AG04450 (cell line): ENCODE measurements around the gene RGS4. TPM values are rescaled to one million over a fixed set of nuclear protein-coding genes. Genes with fewer than 3 reads are reported as not detected.

Experiments
- CTCF ChIA-PET: fragments of 300-600, 350-600 bp; formaldehyde crosslinking; extraction: SDS; loops from one replicate; lab custom pipeline; 2022; ENCODE audit warnings: antibody characterized with exemption, inconsistent platforms; lab: Charles Lee
- POLR2A ChIA-PET: fragments of 350-600 bp; formaldehyde crosslinking; extraction: SDS; loops from one replicate; lab custom pipeline; 2021; ENCODE audit warnings: antibody characterized with exemption, inconsistent platforms; lab: Yijun Ruan, JAX
- DNase-seq: peaks from one replicate; pipeline ENCODE4 v3.0.0-alpha.2; 2011; ENCODE audit warnings: low read depth, low spot score
- H3K27ac ChIP-seq: one replicate; pipeline ENCODE4 v1.5.1; 2012; ENCODE audit warnings: low read depth, low read length, control low read depth
- H3K27me3 ChIP-seq: one replicate; pipeline ENCODE4 v1.6.0; 2012; ENCODE audit warnings: low read length; ENCODE audit not compliant: control insufficient read depth, insufficient read depth
- H3K4me3 ChIP-seq: 2 replicates; pipeline ENCODE4 v1.5.1; 2011; ENCODE audit warnings: mild to moderate bottlenecking, low read depth, low read length, control low read depth
- H3K9me3 ChIP-seq: 2 replicates; pipeline ENCODE4 v1.5.1; 2012; ENCODE audit warnings: low read length; ENCODE audit not compliant: control insufficient read depth, insufficient read depth
- polyA plus RNA-seq: library from polyadenylated mRNA; depleted of rRNA; stranded (reverse); fragments of >200 nt; gene quantifications from 2 replicates; pipeline ENCODE4 v1.2.3, GENCODE V29; 2011; rRNA removed
- TF ChIP-seq, protein P1 (sequence below): IDR thresholded peaks from 2 replicates; pipeline ENCODE4 v1.5.1; 2011; ENCODE audit warnings: low read depth, low read length, control low read depth, inconsistent platforms

The RGS4 gene
- polyA plus RNA-seq, 1 experiment, result 20.2 TPM

DNA sequence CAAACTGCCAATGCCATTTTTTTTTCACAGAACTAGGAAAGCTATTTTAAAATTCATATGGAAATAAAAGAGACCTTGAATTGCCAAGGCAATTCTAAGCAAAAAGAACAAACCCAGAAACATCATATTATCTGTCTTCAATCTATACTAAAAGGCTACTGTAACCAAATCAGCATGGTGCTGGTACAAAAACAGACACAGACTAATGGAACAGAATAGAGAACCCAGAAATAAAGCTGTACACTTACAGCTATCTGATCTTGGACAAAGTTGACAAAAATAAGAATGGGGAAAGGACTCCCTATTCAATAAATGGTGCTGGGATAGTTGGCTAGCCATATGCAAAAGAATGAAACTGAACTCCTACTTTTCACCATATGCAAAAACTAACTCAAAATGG is 50.5 kb downstream of the RGS4 start:
- ChIA-PET POLR2A (no interaction called here), CTCF (no interaction called here)
- DNase-seq, result no peak
- H3K9me3 ChIP-seq, result no peaks in the 10 kb centered on the region
- no peaks in the 10 kb centered on the region for H3K27me3 ChIP-seq
- TF ChIP-seq, protein P1, sequence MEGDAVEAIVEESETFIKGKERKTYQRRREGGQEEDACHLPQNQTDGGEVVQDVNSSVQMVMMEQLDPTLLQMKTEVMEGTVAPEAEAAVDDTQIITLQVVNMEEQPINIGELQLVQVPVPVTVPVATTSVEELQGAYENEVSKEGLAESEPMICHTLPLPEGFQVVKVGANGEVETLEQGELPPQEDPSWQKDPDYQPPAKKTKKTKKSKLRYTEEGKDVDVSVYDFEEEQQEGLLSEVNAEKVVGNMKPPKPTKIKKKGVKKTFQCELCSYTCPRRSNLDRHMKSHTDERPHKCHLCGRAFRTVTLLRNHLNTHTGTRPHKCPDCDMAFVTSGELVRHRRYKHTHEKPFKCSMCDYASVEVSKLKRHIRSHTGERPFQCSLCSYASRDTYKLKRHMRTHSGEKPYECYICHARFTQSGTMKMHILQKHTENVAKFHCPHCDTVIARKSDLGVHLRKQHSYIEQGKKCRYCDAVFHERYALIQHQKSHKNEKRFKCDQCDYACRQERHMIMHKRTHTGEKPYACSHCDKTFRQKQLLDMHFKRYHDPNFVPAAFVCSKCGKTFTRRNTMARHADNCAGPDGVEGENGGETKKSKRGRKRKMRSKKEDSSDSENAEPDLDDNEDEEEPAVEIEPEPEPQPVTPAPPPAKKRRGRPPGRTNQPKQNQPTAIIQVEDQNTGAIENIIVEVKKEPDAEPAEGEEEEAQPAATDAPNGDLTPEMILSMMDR, result no peak
- H3K4me3 ChIP-seq, result no peak overlapping the region
- no peak overlapping the region for H3K27ac ChIP-seq

DNA sequence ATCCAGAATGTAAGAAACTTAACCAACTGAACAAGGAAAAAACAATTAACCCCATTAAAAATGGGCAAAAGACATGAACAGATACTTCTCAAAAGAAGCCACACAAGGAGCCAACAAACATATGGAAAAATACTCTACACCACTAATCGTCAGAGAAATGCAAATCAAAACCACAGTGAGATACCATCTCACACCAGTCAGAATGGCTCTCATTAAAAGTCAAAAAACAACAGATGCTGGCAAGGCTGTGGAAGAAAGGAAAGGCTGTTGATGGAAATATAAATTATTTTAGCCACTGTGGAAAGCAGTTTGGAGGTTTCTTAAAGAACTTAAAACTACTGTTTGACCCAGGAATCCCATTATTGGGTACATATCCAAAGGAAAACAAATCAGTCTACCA is 51.2 kb downstream of the RGS4 start:
- H3K27ac ChIP-seq, result no peak overlapping the region
- no peaks in the 10 kb centered on the region for H3K27me3 ChIP-seq
- no peaks in the 10 kb centered on the region for H3K9me3 ChIP-seq
- no peak overlapping the region for H3K4me3 ChIP-seq
- POLR2A ChIA-PET, result no interaction called here
- TF ChIP-seq, protein P1, result no peak
- DNase-seq, result no peak
- CTCF ChIA-PET, result no interaction called here

DNA sequence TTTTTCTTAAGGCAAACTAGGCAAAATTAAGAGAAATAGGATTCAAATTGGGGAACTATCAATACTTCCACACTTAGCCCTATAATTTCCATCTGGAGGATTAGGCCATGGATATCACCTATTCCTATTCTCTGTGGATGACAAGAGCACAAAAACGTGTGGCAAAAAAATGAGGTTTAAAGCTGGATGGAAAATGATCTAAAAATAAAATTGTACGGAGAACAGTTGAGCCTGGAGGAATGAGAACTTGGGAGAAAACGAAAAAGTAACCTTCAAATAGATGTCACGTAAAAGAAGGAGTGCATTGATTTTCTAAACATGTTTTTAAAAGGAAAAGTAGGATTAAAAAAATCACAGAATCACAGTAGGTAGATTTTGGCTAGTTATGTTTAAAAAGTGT is 55.7 kb downstream of the RGS4 start:
- DNase-seq, result no peak
- no peak overlapping the region for H3K4me3 ChIP-seq

More for the DNA sequence above, 55.7 kb downstream of the RGS4 start:
- Histone ChIP-seq H3K27me3 (no peaks in the 10 kb centered on the region), H3K9me3 (no peaks in the 10 kb centered on the region), H3K27ac (no peak overlapping the region)
- POLR2A ChIA-PET, result no interaction called here
- CTCF ChIA-PET, result no interaction called here
- TF ChIP-seq, protein P1, result no peak

Other genes with a start within 250 kb of the RGS4 start
- not detected in 2 replicates for gene CCDC190, start 208.2 kb upstream of the RGS4 start, polyA plus RNA-seq
- 11.3 and 13.8 TPM in 2 replicates for gene RGS5, start 133.6 kb downstream of the RGS4 start, polyA plus RNA-seq